Immature natural killer cell (primary cell): ENCODE data around the gene SERPINA4. TPM values are rescaled to one million over a fixed set of nuclear protein-coding genes. Genes with fewer than 3 reads are reported as not detected.

Experiments used
- DNase-seq, 3 donors: peaks; one replicate each; pipeline ENCODE4 v3.0.0; 2022; ENCODE audit warnings: mixed read lengths in 1 of 3
- H3K27ac Mint-ChIP-seq, 6 donors: one replicate each; pipeline ENCODE4 v1.8.0; 2020; ENCODE audit warnings: mixed read lengths in 6 of 6, mild to moderate bottlenecking in 5 of 6, inconsistent platforms in 4 of 6, moderate library complexity in 3 of 6
- H3K27me3 Mint-ChIP-seq, 3 donors: one replicate each; pipeline ENCODE4 v1.8.0; 2020 to 2021; ENCODE audit warnings: low read depth in 3 of 3, mild to moderate bottlenecking in 3 of 3, mixed read lengths in 3 of 3, moderate library complexity in 3 of 3, inconsistent platforms in 1 of 3
- H3K36me3 Mint-ChIP-seq, 3 donors: one replicate each; pipeline ENCODE4 v1.8.0; 2020; ENCODE audit warnings: mixed read lengths in 3 of 3, inconsistent platforms in 2 of 3, mild to moderate bottlenecking in 2 of 3
- H3K4me1 Mint-ChIP-seq, 2 donors: one replicate each; pipeline ENCODE4 v1.8.0; 2020; ENCODE audit warnings: inconsistent platforms in 2 of 2, mild to moderate bottlenecking in 2 of 2, mixed read lengths in 2 of 2, moderate library complexity in 1 of 2
- H3K4me3 Mint-ChIP-seq, 5 donors: one replicate each; pipeline ENCODE4 v1.8.0; 2020; ENCODE audit warnings: mild to moderate bottlenecking in 5 of 5, mixed read lengths in 5 of 5, inconsistent platforms in 3 of 5, moderate library complexity in 3 of 5
- H3K9me3 Mint-ChIP-seq, 6 donors: one replicate each; pipeline ENCODE4 v1.8.0; 2020; ENCODE audit warnings: mild to moderate bottlenecking in 6 of 6, mixed read lengths in 6 of 6, inconsistent platforms in 4 of 6, moderate library complexity in 3 of 6
- polyA plus RNA-seq, 3 donors: library from polyadenylated mRNA; unstranded; fragments of 300-500 nt; fragmentation: Illumina TruSeq; gene quantifications; one replicate each; pipeline ENCODE4 v1.2.3, GENCODE V29; 2021

The SERPINA4 gene
- polyA plus RNA-seq, 3 donors from 2014 or later, result not detected

GRCh38 chr14:94613720-94614644 lies 52.7 kb downstream of the SERPINA4 start:
- Mint-ChIP-seq H3K9me3 (peaks cover 0 to 22% (median 6%) of the 10 kb centered on the region in 6 donors), H3K36me3 (peaks cover 0 to 4% (median 0%) of the 10 kb centered on the region in 3 donors), H3K4me1 (no peaks in the 10 kb centered on the region), H3K27ac (no peak overlapping the region), H3K27me3 (peaks cover 0 to 3% (median 2%) of the 10 kb centered on the region in 3 donors), H3K4me3 (no peak overlapping the region)
- no peak for DNase-seq

- Mint-ChIP-seq H3K4me3 (no peak overlapping the region), H3K36me3 (peaks cover 0 to 4% (median 0%) of the 10 kb centered on the region in 3 donors), H3K27ac (no peak overlapping the region), H3K9me3 (peaks cover 0 to 23% (median 6%) of the 10 kb centered on the region in 6 donors), H3K27me3 (peaks cover 0 to 3% (median 2%) of the 10 kb centered on the region in 3 donors), H3K4me1 (no peaks in the 10 kb centered on the region)
- no peak for DNase-seq
Observed at GRCh38 chr14:94614802-94615201, 53.6 kb downstream of the SERPINA4 start.

GRCh38 chr14:94615254-94615653 lies 54.0 kb downstream of the SERPINA4 start:
- Mint-ChIP-seq H3K4me1 (no peaks in the 10 kb centered on the region), H3K27me3 (peaks cover 0 to 3% (median 2%) of the 10 kb centered on the region in 3 donors), H3K4me3 (no peak overlapping the region), H3K27ac (no peak overlapping the region), H3K9me3 (peaks cover 0 to 23% (median 8%) of the 10 kb centered on the region in 6 donors), H3K36me3 (peaks cover 0 to 4% (median 0%) of the 10 kb centered on the region in 3 donors)
- no peak for DNase-seq

GRCh38 chr14:94615823-94616570 lies 54.8 kb downstream of the SERPINA4 start:
- H3K36me3 Mint-ChIP-seq, result peaks cover 0 to 4% (median 0%) of the 10 kb centered on the region in 3 donors
- peaks cover 3 to 4% (median 3%) of the 10 kb centered on the region in 3 donors for H3K27me3 Mint-ChIP-seq
- H3K4me1 Mint-ChIP-seq, result no peaks in the 10 kb centered on the region
- no peak overlapping the region for H3K4me3 Mint-ChIP-seq
- no peak overlapping the region for H3K27ac Mint-ChIP-seq
- no peak for DNase-seq
- peaks cover 0 to 23% (median 8%) of the 10 kb centered on the region in 6 donors for H3K9me3 Mint-ChIP-seq

- no peaks in the 10 kb centered on the region for H3K4me1 Mint-ChIP-seq
- H3K36me3 Mint-ChIP-seq, result peaks cover 0 to 4% (median 0%) of the 10 kb centered on the region in 3 donors
- no peak overlapping the region for H3K27ac Mint-ChIP-seq
- H3K27me3 Mint-ChIP-seq, result peaks cover 2 to 8% (median 2%) of the 10 kb centered on the region in 3 donors
- no peak overlapping the region for H3K4me3 Mint-ChIP-seq
- H3K9me3 Mint-ChIP-seq, result peaks cover 0 to 23% (median 8%) of the 10 kb centered on the region in 6 donors
- no peak for DNase-seq
Observed at GRCh38 chr14:94617366-94617941, 56.2 kb downstream of the SERPINA4 start.

- no peak for DNase-seq
- H3K27me3 Mint-ChIP-seq, result peaks cover 2 to 8% (median 4%) of the 10 kb centered on the region in 3 donors
- no peak overlapping the region for H3K4me3 Mint-ChIP-seq
- H3K27ac Mint-ChIP-seq, result no peak overlapping the region
- peaks cover 0 to 23% (median 8%) of the 10 kb centered on the region in 6 donors for H3K9me3 Mint-ChIP-seq
- peaks cover 0 to 4% (median 0%) of the 10 kb centered on the region in 3 donors for H3K36me3 Mint-ChIP-seq
- H3K4me1 Mint-ChIP-seq, result no peaks in the 10 kb centered on the region
Observed at GRCh38 chr14:94617988-94618822, 57.0 kb downstream of the SERPINA4 start.

- no peak for DNase-seq
- peaks cover 0 to 23% (median 8%) of the 10 kb centered on the region in 6 donors for H3K9me3 Mint-ChIP-seq
Observed at GRCh38 chr14:94619297-94619696, 58.1 kb downstream of the SERPINA4 start.

More at GRCh38 chr14:94619297-94619696, 58.1 kb downstream of the SERPINA4 start:
- no peaks in the 10 kb centered on the region for H3K4me1 Mint-ChIP-seq
- no peak overlapping the region for H3K27ac Mint-ChIP-seq
- H3K27me3 Mint-ChIP-seq, result peaks cover 2 to 8% (median 4%) of the 10 kb centered on the region in 3 donors
- H3K4me3 Mint-ChIP-seq, result no peak overlapping the region
- peaks cover 0 to 4% (median 0%) of the 10 kb centered on the region in 3 donors for H3K36me3 Mint-ChIP-seq

Other genes starting within 250 kb of the SERPINA4 start
- gene SERPINA6, start 238.1 kb upstream of the SERPINA4 start, polyA plus RNA-seq, result not detected
- gene SERPINA2, start 194.7 kb upstream of the SERPINA4 start, polyA plus RNA-seq, result not detected
- gene SERPINA1, start 172.8 kb upstream of the SERPINA4 start, polyA plus RNA-seq, result 1 to 10 TPM; 1.7 to 5.5 (median 3.0) TPM
- 1 to 10 TPM in 1 of 3 donors, under 1 TPM in 1, not detected in 1; 0.79 to 1.6 TPM for gene SERPINA11, start 108.6 kb upstream of the SERPINA4 start, polyA plus RNA-seq
- gene SERPINA9, start 85.2 kb upstream of the SERPINA4 start, polyA plus RNA-seq, result not detected
- not detected for gene SERPINA12, start 52.0 kb upstream of the SERPINA4 start, polyA plus RNA-seq
- not detected for gene SERPINA5, start 20.0 kb downstream of the SERPINA4 start, polyA plus RNA-seq
- not detected for gene SERPINA3, start 50.9 kb downstream of the SERPINA4 start, polyA plus RNA-seq
- not detected for gene GSC, start 208.7 kb downstream of the SERPINA4 start, polyA plus RNA-seq